Measurements from ENCODE around the gene ERCC6. TPM values are rescaled to one million over a fixed set of nuclear protein-coding genes. Genes with fewer than 3 reads are reported as not detected.

ERCC6 gene
- total RNA-seq, 4 donors from 2014 or later: 11.6 to 21.0 (median 17.5) TPM

DNA sequence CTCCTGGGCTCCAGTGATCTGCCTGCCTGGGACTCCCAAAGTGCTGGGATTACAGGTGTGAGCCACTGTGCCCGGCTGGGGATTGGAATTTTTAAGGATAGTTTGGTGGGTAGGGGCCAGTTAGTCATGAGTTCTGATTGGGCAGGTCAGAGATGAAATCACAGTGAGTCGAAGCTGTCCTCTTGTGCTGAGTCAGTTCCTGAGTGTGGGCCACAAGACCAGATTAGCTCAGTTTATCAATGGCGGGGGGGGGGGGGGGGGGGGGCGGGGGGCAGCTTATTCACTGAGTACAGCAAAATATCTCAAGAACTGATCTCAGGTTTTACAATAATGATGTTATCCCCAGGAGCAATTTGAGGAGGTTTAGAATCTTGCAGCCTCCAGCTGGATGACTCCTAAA lies 11.6 kb upstream of the ERCC6 start:
- no peak for TF ChIP-seq POLR2A (IDR thresholded peaks at IDR 0.05)
- TF ChIP-seq, protein P1, sequence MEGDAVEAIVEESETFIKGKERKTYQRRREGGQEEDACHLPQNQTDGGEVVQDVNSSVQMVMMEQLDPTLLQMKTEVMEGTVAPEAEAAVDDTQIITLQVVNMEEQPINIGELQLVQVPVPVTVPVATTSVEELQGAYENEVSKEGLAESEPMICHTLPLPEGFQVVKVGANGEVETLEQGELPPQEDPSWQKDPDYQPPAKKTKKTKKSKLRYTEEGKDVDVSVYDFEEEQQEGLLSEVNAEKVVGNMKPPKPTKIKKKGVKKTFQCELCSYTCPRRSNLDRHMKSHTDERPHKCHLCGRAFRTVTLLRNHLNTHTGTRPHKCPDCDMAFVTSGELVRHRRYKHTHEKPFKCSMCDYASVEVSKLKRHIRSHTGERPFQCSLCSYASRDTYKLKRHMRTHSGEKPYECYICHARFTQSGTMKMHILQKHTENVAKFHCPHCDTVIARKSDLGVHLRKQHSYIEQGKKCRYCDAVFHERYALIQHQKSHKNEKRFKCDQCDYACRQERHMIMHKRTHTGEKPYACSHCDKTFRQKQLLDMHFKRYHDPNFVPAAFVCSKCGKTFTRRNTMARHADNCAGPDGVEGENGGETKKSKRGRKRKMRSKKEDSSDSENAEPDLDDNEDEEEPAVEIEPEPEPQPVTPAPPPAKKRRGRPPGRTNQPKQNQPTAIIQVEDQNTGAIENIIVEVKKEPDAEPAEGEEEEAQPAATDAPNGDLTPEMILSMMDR (IDR thresholded peaks at IDR 0.05): no peak
- TF ChIP-seq EP300 (IDR thresholded peaks at IDR 0.05): no peak
- Histone ChIP-seq H3K27me3 (no peaks in the 10 kb centered on the region), H3K36me3 (no peaks in the 10 kb centered on the region), H3K4me3 (no peak overlapping the region), H3K9me3 (peaks cover 0 to 1% (median 0%) of the 10 kb centered on the region in 4 donors), H3K27ac (no peak overlapping the region), H3K4me1 (no peaks in the 10 kb centered on the region)
- no peak for DNase-seq (ENCODE audit: low spot score in 2 of 2)
- 68 to 70% methylated on average over 3 to 4 of the region's 4 CpGs for WGBS, 2 donors

DNA sequence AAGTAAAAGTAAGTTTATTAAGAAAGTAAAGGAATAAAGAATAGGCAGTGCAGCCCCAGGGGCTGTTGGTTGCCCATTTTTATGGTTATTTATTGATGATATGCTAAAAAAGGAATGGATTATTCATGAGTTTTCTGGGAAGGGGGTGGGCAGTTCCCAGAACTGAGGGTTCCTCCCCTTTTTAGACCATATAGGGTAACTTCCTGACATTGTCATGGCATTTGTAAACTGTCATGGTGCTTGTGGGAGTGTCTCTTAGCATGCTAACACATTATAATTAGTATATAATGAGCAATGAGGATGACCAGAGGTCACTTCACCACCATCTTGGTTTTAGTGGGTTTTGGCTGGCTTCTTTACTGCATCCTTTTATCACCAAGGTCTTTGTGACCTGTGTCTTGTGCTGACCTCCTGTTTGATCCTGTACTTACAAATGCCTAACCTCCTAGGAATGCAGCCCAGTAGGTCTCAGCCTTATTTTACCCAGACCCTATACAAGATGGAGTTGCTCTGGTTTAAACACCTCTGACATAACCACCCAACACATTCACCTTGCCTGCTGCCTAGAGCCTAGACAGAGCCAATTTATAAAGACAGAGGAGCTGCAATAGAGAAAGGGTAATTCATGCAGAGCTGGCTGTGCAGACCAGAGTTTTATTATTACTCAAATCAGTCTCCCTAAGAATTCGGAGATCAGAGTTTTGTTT lies 10.9 kb upstream of the ERCC6 start:
- no peak for DNase-seq (ENCODE audit: low spot score in 2 of 2)
- TF ChIP-seq POLR2A (IDR thresholded peaks at IDR 0.05) (no peak), EP300 (IDR thresholded peaks at IDR 0.05) (no peak)
- TF ChIP-seq, protein P1 (IDR thresholded peaks at IDR 0.05): no peak
- peaks cover 0 to 6% (median under 1%) of the 10 kb centered on the region in 4 donors for H3K9me3 ChIP-seq
- no peaks in the 10 kb centered on the region for H3K36me3 ChIP-seq
- WGBS, 2 donors: 73 to 74% methylated on average over 1 of the region's 1 CpG
- H3K27ac ChIP-seq: no peak overlapping the region
- H3K4me1 ChIP-seq: no peaks in the 10 kb centered on the region
- H3K4me3 ChIP-seq: no peak overlapping the region
- no peaks in the 10 kb centered on the region for H3K27me3 ChIP-seq

DNA sequence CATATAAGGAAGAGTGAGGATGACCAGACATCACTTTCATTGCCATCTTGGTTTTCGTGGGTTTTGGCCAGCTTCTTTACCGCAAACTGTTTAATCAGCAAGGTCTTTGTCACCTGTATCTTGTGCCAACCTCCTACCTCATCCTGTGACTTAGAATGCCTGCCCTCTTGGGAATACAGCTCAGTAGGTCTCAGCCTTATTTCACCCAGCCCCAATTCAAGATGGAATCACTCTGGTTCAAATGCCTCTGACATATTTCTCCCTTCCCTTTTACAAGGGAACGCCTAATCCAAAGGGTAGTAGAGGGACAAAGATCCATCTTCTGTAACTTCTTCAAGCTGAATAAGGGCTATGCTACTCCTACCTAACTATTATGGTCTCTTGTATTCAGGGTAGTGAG lies 4.7 kb upstream of the ERCC6 start:
- TF ChIP-seq, protein P1 (IDR thresholded peaks at IDR 0.05): no peak
- no peak for TF ChIP-seq EP300 (IDR thresholded peaks at IDR 0.05)
- no peak for TF ChIP-seq POLR2A (IDR thresholded peaks at IDR 0.05)
- Histone ChIP-seq H3K27ac (no peak overlapping the region), H3K4me1 (peaks cover 0 to 9% (median 4%) of the 10 kb centered on the region in 4 donors), H3K27me3 (no peaks in the 10 kb centered on the region), H3K9me3 (peaks cover 0 to 9% (median 2%) of the 10 kb centered on the region in 4 donors), H3K36me3 (no peaks in the 10 kb centered on the region), H3K4me3 (no peak overlapping the region)
- no peak for DNase-seq (ENCODE audit: low spot score in 2 of 2)
- WGBS, 2 donors: 95% methylated on average over 3 of the region's 3 CpGs

DNA sequence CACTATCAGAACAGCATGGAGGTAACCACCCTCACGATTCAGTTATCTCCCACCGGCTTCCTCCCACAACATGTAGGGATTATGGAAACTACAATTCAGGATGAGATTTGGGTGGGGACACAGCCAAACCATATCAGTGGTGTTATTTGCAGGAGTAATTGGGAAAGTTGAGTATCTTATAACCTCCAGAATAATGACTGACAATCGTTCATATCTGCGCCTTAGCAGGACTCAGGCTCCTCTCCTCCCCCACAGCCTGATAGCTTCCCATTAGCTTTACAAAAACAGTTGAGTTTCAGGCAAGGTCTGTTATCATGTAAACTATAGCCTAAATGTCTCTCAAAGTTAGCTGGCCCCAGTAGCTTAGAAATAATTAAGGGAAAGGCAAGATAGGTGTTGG lies 3.4 kb upstream of the ERCC6 start:
- WGBS, 2 donors: 85 to 89% methylated on average over 4 of the region's 4 CpGs
- H3K27ac ChIP-seq: no peak overlapping the region
- DNase-seq (ENCODE audit: low spot score in 2 of 2): no peak
- no peaks in the 10 kb centered on the region for H3K36me3 ChIP-seq
- peaks cover 0 to 9% (median 2%) of the 10 kb centered on the region in 4 donors for H3K9me3 ChIP-seq
- TF ChIP-seq EP300 (IDR thresholded peaks at IDR 0.05) (no peak), POLR2A (IDR thresholded peaks at IDR 0.05) (no peak)
- TF ChIP-seq, protein P1 (IDR thresholded peaks at IDR 0.05): no peak
- peaks cover 0 to 20% (median 12%) of the 10 kb centered on the region in 4 donors for H3K4me1 ChIP-seq
- no peaks in the 10 kb centered on the region for H3K27me3 ChIP-seq
- no peak overlapping the region for H3K4me3 ChIP-seq

DNA sequence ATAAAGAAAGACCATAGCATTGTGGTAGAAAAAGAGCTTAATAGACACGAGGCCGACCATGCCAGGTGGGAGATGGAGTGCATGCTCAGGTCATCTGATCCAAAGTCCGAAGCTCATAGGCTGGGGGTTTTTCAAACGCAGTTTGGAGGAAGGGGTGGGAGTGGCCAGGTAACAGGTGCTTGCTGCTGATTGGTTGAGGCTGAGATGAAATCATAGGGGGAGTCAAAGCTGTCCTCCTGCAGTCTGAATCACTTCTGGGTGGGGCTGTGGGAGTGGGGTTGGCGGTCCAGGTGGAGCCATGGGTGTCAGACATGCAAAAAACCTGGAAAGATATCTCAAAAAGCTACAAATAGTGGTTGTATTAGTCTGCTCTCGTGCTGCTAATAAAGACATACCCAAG lies 2.8 kb upstream of the ERCC6 start:
- TF ChIP-seq, protein P1 (IDR thresholded peaks at IDR 0.05): no peak
- TF ChIP-seq EP300 (IDR thresholded peaks at IDR 0.05) (no peak), POLR2A (IDR thresholded peaks at IDR 0.05) (no peak)
- H3K9me3 ChIP-seq: peaks cover 0 to 9% (median 2%) of the 10 kb centered on the region in 4 donors
- no peak overlapping the region for H3K4me3 ChIP-seq
- no peaks in the 10 kb centered on the region for H3K36me3 ChIP-seq
- H3K27ac ChIP-seq: no peak overlapping the region
- peaks cover 0 to 20% (median 12%) of the 10 kb centered on the region in 4 donors for H3K4me1 ChIP-seq
- DNase-seq (ENCODE audit: low spot score in 2 of 2): no peak
- 75 to 81% methylated on average over 6 of the region's 6 CpGs for WGBS, 2 donors
- no peaks in the 10 kb centered on the region for H3K27me3 ChIP-seq

All from tibial nerve (tissue), 4 donors.